ENCODE results near the gene PTGES2. TPM values are rescaled to one million over a fixed set of nuclear protein-coding genes. Genes with fewer than 3 reads are reported as not detected.

The PTGES2 gene
- total and polyA plus RNA-seq, 8 donors: 47.2 to 570 (median 74.9) TPM

- H3K36me3 ChIP-seq: no peaks in the 10 kb centered on the region
- no peak for DNase-seq
- 58 to 78% (median 70%) methylated on average over 3 to 4 of the region's 4 CpGs for WGBS, 5 donors
- intact Hi-C loops (cut with DNase I; ENCODE audit: low total_unique reads): no loop called here
- H3K4me1 ChIP-seq: peaks cover 0 to 18% (median 7%) of the 10 kb centered on the region in 4 donors
- H3K9me3 ChIP-seq: no peaks in the 10 kb centered on the region
- no peak for TF ChIP-seq EP300 (IDR thresholded peaks at IDR 0.05)
- TF ChIP-seq CTCF (IDR thresholded peaks at IDR 0.05): no peak
- no peak for TF ChIP-seq POLR2AphosphoS5 (IDR thresholded peaks at IDR 0.05)
- TF ChIP-seq POLR2A (IDR thresholded peaks at IDR 0.05): no peak
- H3K4me3 ChIP-seq: no peak overlapping the region
- H3K27ac ChIP-seq: no peak overlapping the region
- H3K27me3 ChIP-seq: no peaks in the 10 kb centered on the region
Observed at GRCh38 chr9:128142061-128142460, 14.5 kb upstream of the PTGES2 start.

- H3K36me3 ChIP-seq: no peaks in the 10 kb centered on the region
- 95 to 100% (median 97%) methylated on average over 2 to 3 of the region's 3 CpGs for WGBS, 5 donors
- no peak overlapping the region for H3K4me3 ChIP-seq
- TF ChIP-seq CTCF (IDR thresholded peaks at IDR 0.05) (no peak), POLR2AphosphoS5 (IDR thresholded peaks at IDR 0.05) (no peak), EP300 (IDR thresholded peaks at IDR 0.05) (no peak), POLR2A (IDR thresholded peaks at IDR 0.05) (no peak)
- intact Hi-C loops (cut with DNase I; ENCODE audit: low total_unique reads): no loop called here
- H3K4me1 ChIP-seq: peaks cover 0 to 18% (median 7%) of the 10 kb centered on the region in 4 donors
- H3K27ac ChIP-seq: no peak overlapping the region
- H3K9me3 ChIP-seq: no peaks in the 10 kb centered on the region
- DNase-seq: no peak
- no peaks in the 10 kb centered on the region for H3K27me3 ChIP-seq
Observed at GRCh38 chr9:128141604-128142003, 14.1 kb upstream of the PTGES2 start.

GRCh38 chr9:128139621-128140020 is 12.1 kb upstream of the PTGES2 start:
- no peak for TF ChIP-seq POLR2A (IDR thresholded peaks at IDR 0.05)
- TF ChIP-seq POLR2AphosphoS5 (IDR thresholded peaks at IDR 0.05): no peak
- no peak for TF ChIP-seq CTCF (IDR thresholded peaks at IDR 0.05)
- TF ChIP-seq EP300 (IDR thresholded peaks at IDR 0.05): no peak
- DNase-seq: no peak
- H3K9me3 ChIP-seq: no peaks in the 10 kb centered on the region
- H3K27me3 ChIP-seq: no peaks in the 10 kb centered on the region
- H3K4me3 ChIP-seq: no peak overlapping the region
- WGBS, 5 donors: 63 to 89% (median 78%) methylated on average over 1 to 9 of the region's 16 CpGs
- intact Hi-C loops (cut with DNase I; ENCODE audit: low total_unique reads): no loop called here
- no peak overlapping the region for H3K27ac ChIP-seq
- H3K4me1 ChIP-seq: peaks cover 0 to 14% (median 4%) of the 10 kb centered on the region in 4 donors
- H3K36me3 ChIP-seq: no peaks in the 10 kb centered on the region

- 60 to 90% (median 83%) methylated on average over 1 to 3 of the region's 3 CpGs for WGBS, 5 donors
- Histone ChIP-seq H3K27ac (no peak overlapping the region), H3K9me3 (no peaks in the 10 kb centered on the region), H3K4me1 (peaks cover 0 to under 1% (median 0%) of the 10 kb centered on the region in 4 donors), H3K4me3 (no peak overlapping the region), H3K36me3 (no peaks in the 10 kb centered on the region), H3K27me3 (no peaks in the 10 kb centered on the region)
- intact Hi-C loops (cut with DNase I; ENCODE audit: low total_unique reads): no loop called here
- DNase-seq: no peak
- TF ChIP-seq EP300 (IDR thresholded peaks at IDR 0.05) (no peak), POLR2AphosphoS5 (IDR thresholded peaks at IDR 0.05) (no peak), POLR2A (IDR thresholded peaks at IDR 0.05) (no peak), CTCF (IDR thresholded peaks at IDR 0.05) (no peak)
Observed at GRCh38 chr9:128138001-128138400, 10.5 kb upstream of the PTGES2 start.
